Measurements from ENCODE around the gene CPNE2. TPM values are rescaled to one million over a fixed set of nuclear protein-coding genes. Genes with fewer than 3 reads are reported as not detected.

The CPNE2 gene
- total RNA-seq, 4 donors from 2014 or later, result 12.2 to 21.4 (median 17.8) TPM

DNA sequence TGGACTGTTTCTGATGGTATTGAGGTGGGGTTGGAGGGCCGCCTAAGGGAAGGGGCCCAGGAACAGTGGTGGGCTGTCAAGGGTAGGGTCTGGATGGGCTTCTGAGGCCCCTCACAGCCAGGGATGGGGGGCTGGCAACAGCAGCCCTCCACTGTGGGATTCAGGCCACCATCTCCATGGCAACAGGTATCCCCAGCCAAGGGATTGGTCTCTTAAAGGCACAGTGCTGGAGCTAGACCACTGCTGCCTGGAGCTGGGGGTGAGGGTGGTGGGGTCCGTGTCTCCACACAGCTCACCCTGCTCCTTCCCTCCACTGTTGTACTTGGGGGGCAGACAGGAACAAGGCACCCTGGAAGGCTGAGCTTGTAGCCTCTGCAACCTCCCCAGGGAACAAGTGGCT lies 51.6 kb downstream of the CPNE2 start:
- H3K4me3 ChIP-seq, result no peak overlapping the region
- peaks cover 23 to 93% (median 44%) of the 10 kb centered on the region in 3 donors for H3K4me1 ChIP-seq
- TF ChIP-seq POLR2A (IDR thresholded peaks at IDR 0.05), result no peak
- no peaks in the 10 kb centered on the region for H3K9me3 ChIP-seq
- H3K27me3 ChIP-seq, result no peaks in the 10 kb centered on the region
- intact Hi-C loops (cut with DNase I), result no loop called here
- 100% methylated on average over 2 of the region's 2 CpGs; no CpG with 5 or more reads in 1 of the 2 donors for WGBS, 2 donors
- no peak for DNase-seq
- no peaks in the 10 kb centered on the region for H3K36me3 ChIP-seq
- H3K27ac ChIP-seq, result no peak overlapping the region

DNA sequence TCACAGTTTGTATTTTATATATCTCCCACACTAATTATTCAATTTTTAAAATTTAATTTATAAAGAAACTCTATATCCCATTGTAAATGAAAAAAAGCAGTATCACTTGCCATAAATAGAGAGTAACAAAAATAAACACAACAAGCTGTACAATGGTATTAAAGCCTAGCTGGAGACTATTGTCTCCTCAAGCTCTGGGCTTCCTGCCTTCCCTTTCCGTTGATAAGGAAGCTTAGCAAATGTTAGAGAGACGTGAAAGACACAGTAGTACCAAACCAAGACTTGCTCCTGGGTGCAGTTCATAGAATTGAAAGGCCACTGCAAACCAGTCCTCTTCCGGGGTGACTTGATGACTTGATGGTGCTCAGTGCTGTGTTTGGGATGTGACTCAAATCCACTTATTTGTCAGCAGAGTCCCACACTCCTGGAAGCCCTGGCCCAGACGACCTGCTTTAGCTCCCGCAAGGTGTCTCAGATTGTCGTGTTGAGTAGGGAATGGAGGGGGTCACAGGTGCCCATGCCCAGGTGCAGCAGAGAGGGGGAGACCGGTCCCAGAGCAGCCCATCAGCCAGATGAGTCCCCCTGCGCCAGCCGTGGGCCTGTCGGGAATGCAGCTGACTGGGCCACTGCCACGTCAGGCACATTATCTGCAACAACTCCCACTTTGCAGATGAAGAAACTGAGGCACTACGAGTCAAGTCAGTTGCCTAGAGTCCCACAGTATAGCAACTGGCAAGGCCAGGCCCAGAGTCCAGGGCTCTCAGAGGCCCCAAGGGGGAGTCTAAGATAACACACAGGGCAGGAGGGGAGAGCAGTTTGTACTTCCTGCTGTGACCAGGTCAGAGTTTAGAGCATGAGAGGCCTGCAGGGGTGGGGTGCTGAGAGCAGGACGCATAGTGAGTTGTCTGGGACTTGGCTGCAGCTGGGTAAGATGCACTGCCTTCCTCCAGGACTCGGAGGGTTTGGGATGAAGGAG lies 53.0 kb downstream of the CPNE2 start:
- Histone ChIP-seq H3K4me1 (peaks cover 22 to 85% (median 38%) of the 10 kb centered on the region in 3 donors), H3K27me3 (no peaks in the 10 kb centered on the region), H3K36me3 (no peaks in the 10 kb centered on the region), H3K27ac (peak overlapping the region in 1 of 4 donors; percentile 17), H3K4me3 (no peak overlapping the region), H3K9me3 (no peaks in the 10 kb centered on the region)
- intact Hi-C loops (cut with DNase I), result no loop called here
- TF ChIP-seq, protein P1, sequence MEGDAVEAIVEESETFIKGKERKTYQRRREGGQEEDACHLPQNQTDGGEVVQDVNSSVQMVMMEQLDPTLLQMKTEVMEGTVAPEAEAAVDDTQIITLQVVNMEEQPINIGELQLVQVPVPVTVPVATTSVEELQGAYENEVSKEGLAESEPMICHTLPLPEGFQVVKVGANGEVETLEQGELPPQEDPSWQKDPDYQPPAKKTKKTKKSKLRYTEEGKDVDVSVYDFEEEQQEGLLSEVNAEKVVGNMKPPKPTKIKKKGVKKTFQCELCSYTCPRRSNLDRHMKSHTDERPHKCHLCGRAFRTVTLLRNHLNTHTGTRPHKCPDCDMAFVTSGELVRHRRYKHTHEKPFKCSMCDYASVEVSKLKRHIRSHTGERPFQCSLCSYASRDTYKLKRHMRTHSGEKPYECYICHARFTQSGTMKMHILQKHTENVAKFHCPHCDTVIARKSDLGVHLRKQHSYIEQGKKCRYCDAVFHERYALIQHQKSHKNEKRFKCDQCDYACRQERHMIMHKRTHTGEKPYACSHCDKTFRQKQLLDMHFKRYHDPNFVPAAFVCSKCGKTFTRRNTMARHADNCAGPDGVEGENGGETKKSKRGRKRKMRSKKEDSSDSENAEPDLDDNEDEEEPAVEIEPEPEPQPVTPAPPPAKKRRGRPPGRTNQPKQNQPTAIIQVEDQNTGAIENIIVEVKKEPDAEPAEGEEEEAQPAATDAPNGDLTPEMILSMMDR (IDR thresholded peaks at IDR 0.05), result no peak
- no peak for TF ChIP-seq POLR2A (IDR thresholded peaks at IDR 0.05)
- no peak for DNase-seq
- 69 to 80% methylated on average over 6 to 11 of the region's 14 CpGs for WGBS, 2 donors

DNA sequence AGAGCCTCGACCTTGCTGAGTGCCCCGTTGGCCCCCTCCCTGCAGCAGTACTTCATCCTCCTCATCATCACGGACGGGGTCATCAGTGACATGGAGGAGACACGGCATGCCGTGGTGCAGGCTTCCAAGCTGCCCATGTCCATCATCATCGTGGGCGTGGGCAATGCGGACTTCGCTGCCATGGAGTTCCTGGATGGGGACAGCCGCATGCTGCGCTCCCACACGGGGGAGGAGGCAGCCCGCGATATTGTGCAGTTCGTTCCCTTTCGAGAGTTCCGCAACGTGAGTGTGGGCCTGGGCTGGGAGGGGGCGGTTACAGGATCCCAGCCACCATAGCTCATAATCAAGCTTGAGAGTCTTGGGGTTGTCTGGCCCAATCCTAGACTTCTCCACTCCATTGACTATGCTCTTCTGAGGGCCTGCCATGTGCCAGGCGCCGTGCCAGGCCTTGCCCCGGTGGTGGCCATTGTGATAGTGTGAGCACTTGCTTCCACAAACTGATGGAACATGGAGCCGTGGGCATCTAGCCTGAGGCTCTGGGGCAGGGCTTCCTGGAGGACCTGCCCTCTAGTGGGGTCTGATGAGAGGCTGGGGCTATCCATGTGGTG lies 53.8 kb downstream of the CPNE2 start:
- Histone ChIP-seq H3K27ac (peak overlapping the region in 1 of 4 donors; percentile 8), H3K9me3 (no peaks in the 10 kb centered on the region), H3K4me1 (peaks cover 20 to 77% (median 30%) of the 10 kb centered on the region in 3 donors), H3K27me3 (no peaks in the 10 kb centered on the region), H3K4me3 (no peak overlapping the region), H3K36me3 (no peaks in the 10 kb centered on the region)
- WGBS, 2 donors, result 87 to 91% methylated on average over 8 to 9 of the region's 24 CpGs
- intact Hi-C loops (cut with DNase I), result no loop called here
- DNase-seq, result no peak
- TF ChIP-seq POLR2A (IDR thresholded peaks at IDR 0.05), result no peak
- TF ChIP-seq, protein P1 (IDR thresholded peaks at IDR 0.05), result no peak

DNA sequence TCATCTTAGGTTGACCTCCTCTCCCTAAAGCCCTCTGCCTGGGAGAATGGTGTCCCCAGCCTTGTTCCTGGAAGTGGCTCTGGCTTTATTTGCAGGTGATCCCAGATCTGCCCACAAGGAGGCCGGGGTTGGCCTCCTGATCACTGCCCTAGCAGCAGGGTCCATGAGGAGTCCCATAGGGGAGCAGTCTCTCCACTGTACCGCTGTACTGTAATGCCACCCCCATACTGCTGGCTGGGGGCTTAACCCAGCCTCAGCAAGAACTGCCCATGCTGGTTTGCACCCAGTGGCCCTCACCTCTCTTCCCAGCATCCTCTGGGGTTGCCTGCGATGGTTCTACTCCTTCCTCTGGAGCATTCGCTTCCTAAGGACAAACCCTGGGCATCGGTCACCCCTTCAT lies 54.4 kb downstream of the CPNE2 start:
- 79 to 93% methylated on average over 2 of the region's 5 CpGs for WGBS, 2 donors
- intact Hi-C loops (cut with DNase I), result no loop called here
- DNase-seq, result no peak
- no peak overlapping the region for H3K4me3 ChIP-seq
- TF ChIP-seq POLR2A (IDR thresholded peaks at IDR 0.05), result no peak
- TF ChIP-seq, protein P1 (IDR thresholded peaks at IDR 0.05), result peak in 2 of 6 experiments; percentile 15 to 40
- H3K9me3 ChIP-seq, result no peaks in the 10 kb centered on the region
- H3K4me1 ChIP-seq, result peaks cover 20 to 71% (median 24%) of the 10 kb centered on the region in 3 donors
- H3K27ac ChIP-seq, result peak overlapping the region in 3 of 4 donors; percentile 8 to 78 (median 42)
- no peaks in the 10 kb centered on the region for H3K27me3 ChIP-seq
- H3K36me3 ChIP-seq, result peaks cover 0 to 2% (median 0%) of the 10 kb centered on the region in 3 donors

DNA sequence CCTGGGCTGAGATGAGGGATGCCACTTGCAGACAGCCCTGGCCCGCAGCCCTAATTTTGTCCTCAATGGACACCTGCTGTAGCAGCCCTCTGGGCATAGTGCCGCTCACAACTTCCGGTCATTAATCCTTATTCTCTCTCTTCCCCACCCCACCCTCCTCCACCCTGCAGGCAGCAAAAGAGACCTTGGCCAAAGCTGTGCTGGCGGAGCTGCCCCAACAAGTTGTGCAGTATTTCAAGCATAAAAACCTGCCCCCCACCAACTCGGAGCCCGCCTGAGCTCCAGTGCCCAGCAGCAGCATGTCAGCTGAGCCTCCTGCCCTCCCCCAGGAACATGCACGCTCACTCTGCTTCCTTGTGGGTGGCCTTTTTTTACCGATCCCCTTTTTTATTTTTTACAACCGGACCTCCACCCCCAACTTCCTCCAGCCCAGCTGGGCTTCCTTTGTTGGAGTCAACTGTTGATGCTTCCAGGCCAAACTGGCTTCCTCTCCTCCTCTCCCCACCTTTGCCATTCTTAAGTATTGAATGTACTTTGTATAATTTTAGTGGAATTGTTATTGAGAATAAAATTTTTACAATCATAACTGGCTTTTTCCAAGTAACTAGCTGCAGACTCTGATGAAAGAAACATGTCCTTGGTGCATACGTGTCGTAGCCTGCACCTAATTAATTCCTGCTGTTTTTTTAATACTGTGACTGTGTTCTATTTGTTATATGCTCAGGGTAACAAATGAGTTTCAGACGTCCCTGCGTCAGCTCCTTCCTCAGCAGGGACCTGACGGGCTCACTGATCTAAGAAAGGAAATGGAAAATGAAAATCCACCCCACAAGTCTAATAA lies 55.2 kb downstream of the CPNE2 start:
- no peak for TF ChIP-seq POLR2A (IDR thresholded peaks at IDR 0.05)
- TF ChIP-seq, protein P1 (IDR thresholded peaks at IDR 0.05), result no peak
- H3K27me3 ChIP-seq, result no peaks in the 10 kb centered on the region
- WGBS, 2 donors, result 14 to 15% methylated on average over 12 to 14 of the region's 14 CpGs
- DNase-seq, result no peak
- H3K9me3 ChIP-seq, result no peaks in the 10 kb centered on the region
- peaks cover 19 to 63% (median 20%) of the 10 kb centered on the region in 3 donors for H3K4me1 ChIP-seq
- H3K36me3 ChIP-seq, result peaks cover 0 to 10% (median 0%) of the 10 kb centered on the region in 3 donors
- peak overlapping the region; percentile 62 to 81 (median 72) for H3K27ac ChIP-seq
- no peak overlapping the region for H3K4me3 ChIP-seq
- intact Hi-C loops (cut with DNase I), result no loop called here
